ENCODE measurements around the gene KLK11.

DNA sequence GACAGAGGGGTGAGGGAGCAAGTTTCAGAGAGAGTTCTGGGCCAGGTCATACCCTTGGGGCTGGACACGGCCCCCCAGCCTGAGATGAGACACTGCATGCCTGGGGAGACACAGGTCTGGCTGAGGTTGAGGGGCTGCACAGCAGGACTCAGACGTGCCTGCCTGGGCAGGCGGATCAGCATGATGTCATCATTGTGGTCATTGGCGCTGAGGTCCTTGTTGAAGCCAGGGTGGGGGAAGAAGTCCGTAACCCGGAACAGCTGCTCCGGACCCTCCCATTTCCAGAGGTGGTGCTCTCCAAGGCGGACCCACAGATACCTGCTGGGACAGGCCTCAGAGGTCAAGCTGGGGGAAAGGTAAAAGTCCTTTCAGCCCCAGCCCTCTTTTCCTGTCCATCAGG, 20.0 kb downstream of the KLK11 start:
- TF ChIP-seq TAF1 (IDR thresholded peaks at IDR 0.05; ENCODE audit: low read depth, low read length) (no peak), POU2F2 (IDR thresholded peaks at IDR 0.05; ENCODE audit: low read depth, low read length) (no peak), POLR2A (IDR thresholded peaks at IDR 0.05; ENCODE audit: low read depth, low read length) (no peak), POLR2AphosphoS5 (IDR thresholded peaks at IDR 0.05; ENCODE audit: low read depth, low read length) (no peak), SPI1 (IDR thresholded peaks at IDR 0.05; ENCODE audit: low read depth, low read length) (no peak), PAX5 (IDR thresholded peaks at IDR 0.05; ENCODE audit: insufficient read depth, low read length, severe bottlenecking) (no peak)
